ENCODE measurements around the gene NR2F2.

The NR2F2 gene

DNA sequence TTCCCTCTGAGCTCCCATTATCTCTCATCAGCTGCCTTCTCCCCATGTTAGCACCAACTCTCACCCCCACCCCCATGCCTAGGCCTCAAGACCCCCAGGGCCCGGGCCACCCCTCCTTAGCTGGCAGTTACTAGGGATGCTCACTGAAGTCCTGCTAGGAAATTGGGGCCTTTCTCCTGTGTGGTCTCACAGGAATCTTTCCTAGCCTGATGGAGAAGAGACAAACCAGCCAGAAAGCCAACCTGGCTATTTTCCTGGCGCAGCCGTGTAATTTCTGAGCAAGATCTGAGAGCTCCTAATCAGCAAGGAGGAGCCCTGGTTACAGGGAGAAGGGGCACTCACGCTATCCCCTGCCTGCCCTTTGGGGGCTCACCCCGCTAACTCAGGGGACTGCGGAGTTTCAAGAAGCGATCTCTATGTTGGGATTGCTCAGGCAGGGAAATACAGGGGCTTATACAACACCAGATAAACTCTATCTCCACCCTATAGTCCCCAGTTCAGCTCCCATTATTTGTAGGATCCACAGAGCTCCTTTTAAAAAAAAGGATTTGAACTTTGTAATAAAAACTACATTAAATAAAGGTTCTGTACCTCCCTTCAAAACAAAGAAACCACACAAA lies 25.2 kb downstream of the NR2F2 start:
- no peak for DNase-seq

DNA sequence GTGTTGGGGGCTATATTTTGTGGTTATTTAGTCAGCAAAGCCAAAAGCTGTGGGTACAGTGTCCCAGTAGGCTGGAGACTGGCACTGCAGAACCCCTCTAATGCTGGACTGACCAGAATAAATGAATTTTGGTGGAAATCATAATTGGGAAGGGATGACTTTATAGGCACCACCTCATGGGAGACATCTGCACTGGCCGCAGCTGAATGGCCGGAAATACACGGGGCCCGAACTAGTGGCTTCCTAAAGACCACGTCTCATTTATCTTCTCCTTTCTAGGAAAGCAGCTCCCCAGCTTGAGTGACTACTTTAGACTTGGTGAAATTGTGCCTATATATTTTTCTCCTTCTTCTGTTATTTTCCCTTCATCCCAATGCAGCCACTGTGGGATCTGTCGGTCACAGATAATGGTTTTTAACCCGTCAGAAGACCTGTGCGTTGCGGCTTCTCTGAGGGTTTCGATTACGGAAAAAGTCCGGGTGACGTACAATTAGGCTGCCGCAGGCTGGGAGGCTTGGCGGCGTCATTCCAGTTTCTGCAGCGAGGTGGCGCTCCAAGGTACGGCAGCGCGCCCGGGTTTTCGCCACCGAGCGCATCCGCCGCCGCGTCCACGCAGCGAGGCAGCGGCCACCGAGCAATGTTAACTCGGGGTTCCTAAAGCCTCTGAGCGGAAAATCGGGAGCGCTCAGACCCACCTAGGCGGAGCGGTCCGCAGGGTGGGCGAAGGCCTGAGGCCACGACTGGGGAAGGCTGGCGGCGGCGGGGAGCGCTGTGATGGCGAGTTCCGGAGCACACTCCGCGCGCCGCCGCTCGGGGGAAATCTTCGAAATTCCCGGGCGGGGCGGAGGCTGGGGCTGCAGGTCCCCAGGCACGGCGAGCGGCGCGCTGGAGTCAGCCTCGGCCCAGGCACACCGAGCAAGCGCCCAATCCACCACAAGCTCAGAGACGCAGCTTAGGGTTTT lies 26.3 kb downstream of the NR2F2 start:
- peak; percentile 43 for DNase-seq

DNA sequence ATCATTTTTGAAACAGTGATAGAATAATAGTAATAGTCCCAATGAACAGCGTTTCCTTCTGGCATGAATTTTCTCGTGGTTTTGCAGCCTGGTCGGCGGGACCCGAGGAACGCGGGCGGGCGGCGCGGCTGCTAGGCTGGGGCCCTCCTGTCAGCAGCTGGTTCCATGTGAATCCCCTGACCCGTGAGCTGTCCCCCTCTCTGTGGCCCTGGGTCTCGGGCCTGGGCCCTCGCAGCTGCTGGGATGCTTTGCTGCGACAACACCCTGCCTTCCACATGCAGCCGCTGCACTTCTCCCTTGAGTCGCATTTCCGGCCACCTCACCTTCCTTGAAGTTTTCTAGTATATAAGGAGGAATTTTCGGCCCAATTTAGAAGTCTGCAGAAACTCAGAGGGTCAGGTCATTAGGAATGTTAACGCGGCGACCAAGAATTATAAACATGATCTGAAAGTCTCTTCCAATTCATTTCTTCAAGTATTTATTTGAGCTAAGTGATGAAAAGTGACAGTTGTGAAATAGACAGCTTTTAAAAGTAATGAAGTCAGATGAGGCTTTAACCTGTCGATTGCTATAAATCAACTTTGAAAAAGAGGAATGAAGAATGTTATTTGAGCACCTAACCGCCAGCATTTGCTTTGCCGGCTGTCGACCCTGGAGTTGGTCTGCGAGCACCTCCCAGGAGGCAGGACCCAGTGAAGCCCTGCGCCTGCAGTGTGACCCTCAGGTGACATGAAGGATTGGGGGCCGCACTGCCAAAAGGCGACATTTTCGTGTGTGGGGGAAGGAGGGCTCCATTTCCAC lies 27.7 kb downstream of the NR2F2 start:
- DNase-seq, result no peak

DNA sequence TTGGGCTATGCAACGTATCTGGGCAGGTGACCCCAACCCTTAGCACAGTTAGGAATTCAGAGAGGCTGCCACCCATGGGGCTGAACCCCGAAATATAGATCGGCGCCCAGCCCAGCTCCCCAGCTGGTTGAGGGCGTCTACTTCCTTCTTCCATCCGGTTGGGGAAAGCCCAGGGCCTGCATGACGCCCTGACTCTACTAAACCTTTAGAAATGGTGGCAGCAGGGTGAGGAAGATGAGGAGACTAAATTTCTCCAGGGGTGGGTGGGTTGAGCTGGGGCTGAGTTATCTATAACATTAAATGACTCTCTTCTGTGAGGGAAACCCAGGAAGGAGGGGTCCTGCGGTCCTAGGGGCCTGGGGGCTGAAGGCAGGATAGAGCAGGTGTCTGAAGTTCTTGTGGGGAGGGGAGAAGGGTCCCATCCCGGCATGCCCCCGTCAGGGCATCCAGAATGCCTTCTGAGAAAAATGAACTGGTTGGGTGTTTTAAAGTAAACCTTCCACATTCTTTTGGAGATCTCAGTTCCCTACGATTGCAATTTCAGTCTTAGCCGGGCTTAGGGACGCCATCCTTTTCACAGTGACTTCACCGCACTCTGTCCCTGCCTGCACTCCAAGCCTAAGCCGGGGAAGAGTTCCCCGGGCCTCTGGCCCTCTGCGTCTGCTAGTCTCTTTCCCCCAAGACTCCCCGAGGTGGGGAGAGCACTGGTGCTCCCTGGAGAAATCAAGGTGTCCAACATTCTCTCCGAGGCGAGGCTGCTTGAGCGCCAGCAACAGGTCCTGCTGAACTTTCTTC lies 28.5 kb downstream of the NR2F2 start:
- DNase-seq, result no peak

DNA sequence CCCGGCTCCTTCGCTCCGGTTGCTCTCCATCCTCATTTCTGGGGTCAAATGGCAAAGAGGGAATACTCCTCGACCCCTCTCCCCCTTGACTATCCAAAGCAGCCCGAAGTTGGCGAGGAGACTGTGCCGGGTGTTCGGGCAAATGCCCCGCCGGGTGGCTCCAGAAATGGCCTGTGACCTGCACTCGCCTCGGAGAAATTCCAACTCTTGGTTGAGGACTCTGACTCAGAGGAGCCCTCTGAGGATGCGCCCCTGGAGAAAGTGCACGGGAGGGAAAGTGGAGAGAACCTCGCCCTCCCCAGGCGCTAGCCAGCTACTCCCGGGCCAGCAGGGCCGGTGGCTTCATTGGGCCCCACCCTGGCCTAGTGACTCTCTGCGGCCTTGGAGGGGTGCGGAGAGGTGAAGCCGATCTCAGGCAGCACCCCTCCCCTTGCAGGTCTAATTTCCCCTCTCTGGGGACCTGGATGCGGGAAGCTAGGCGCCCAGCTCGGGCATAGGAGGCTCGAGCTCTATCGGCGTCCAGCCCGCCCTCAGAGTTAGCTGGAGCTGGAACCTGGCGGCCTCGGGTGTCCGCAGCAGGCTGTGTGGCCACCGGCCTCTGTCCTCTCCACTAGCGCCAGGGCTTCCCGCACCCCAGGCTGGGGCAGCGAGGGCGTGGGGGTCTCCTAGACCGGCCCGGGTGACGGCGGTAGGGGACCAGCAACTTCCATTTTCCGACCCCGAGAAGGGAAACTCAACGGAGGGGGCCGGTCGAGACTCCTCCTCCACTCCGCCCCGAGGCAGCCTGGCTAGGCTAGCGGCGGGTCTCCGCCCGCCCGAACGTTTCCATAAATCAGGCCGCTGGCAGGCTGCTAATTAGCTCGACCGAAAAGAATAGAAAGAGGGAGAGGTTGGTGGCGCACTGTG lies 29.4 kb downstream of the NR2F2 start:
- no peak for DNase-seq

DNA sequence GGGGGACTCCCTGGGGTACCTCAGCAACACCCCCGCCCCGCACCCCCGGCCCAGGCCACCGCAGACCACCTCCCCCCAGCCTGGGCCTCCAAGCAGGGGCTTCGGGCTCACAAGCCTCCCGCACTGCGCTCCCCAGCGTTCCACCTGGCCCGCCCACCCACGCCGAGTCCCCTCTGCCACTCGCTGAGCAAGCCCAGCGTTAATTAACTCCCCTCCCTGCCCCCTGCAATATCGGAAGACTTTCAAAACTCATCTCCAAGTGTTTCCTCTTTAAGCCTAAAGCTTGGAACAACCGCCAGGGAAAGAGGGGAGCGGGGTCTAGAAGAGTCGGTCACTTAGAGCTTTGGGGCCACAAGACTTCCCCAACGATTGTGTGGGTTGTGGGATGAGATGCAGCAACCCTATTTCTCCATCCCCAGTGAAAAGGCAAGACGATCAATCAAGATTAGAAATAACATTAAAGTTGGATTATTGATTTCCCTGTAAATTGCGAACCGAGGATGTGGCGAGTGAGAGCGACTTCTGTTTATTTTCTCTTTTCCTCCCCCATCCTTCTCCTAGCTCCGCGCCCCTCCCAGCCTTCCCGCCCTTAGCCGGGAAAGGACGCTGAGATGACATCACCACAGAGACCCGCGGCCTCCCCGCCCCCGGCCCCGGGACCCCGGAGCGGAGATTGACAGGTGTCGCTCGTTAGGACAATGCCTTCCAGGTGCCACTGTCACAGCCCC lies 30.2 kb downstream of the NR2F2 start:
- DNase-seq, result no peak

DNA sequence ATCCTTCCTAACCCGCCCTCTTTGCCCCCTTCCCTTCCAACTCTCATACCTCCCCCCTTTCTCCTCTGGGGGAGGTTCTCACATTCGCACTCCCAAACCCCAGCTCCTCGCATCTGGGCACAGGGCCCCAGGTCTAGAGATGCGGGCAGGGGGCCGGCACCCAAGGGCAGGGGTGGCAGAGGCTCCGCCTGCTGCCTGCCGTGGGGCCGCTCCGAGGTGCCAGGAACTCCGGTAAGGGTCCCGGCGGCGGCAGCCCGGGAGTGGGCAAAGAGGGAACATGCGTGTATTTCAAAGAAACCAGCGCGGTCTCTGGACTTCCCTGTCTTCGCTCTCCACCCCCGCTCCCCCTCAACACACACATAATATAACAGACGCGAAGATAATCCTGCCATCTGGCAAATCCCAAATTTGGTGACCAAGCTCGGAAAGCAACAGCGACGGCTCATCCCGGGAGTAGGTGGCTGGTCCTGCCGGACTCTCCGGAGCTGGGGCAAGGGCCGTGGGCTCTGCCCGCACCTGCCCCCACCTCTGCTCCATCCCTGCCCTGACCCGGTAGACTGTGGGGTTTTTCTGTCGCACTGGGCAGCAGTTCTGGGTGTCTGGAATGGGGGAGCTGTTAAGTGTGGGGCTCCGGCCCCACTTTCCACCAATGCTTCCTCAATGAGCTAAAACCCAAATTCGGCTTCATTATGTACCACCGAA lies 31.0 kb downstream of the NR2F2 start:
- no peak for DNase-seq

DNA sequence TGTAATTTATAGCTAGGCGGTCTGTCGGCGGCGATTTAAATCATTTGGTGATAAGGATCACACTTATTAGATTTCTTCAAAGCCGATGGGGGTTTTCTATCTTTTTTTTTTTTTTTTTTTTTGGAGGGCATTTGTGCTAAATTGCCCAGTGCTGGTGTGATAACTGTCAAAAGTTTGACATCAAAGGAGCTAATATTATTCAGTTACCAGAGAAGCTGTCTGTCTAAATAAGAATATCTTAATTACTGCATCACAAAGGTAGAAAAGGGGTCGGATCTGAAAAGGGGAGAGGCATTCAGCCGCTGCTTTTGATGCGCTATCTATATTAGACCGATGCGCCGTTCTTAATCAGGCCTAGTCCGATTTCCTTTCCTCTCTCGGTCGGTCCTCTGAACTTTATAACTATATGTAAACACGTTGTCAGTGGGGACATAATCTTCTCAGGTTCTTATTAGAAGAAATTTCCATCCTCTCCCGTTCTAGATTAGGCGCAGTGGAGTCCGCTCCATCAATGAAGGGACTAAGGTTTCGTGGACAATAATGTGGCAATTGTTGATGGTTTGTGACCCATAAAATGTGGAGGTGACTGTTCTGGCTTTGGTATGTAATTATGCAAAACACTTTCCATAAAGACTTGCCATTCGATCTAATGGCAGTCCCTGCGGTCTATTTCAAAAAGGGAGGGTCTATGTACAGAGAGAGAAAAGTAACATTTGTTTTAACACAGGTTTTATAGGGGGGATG lies 31.7 kb downstream of the NR2F2 start:
- no peak for DNase-seq

DNA sequence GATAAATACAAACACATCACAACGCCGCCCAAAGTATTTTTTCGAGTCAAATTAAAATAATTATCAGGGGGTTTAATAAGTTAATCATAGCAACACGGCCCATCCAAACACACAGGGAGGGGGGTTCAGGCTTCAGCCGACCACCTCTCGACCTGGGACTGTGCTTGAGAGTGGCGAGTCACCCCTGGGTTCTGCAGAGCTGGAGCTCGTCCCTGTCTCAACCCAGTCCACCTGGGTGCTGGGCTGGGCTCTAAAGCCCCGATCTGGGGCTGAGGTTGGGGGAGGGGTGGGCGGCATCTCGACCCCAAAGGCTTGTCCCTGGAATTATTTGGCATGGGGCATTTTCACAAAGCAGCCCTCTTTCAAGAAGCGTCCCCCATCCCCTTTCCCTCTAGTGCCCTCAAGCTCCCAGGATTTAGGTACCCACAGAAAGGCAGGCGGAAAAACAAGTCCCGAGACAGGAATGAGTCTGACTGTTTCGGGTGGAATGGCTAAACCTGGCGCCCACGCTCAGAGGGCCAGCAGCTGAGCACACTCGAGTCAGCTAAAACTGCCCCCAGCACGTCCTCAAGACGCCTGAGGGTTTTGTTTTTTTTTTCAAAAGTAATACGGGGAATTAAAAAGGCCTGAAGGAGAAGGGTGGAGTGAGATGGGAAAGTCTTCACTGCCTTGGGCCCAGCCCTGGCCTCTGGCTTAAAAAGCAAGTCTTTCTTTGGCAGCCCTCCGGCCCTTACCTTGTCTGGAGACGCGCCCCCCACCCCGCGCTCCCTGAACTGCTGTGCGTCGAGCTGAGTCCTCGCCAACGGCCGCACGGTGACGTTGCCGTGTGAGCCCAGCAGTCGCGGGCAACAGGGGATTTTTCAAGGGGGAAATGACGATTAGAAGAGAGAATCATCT lies 32.5 kb downstream of the NR2F2 start:
- DNase-seq, result no peak

DNA sequence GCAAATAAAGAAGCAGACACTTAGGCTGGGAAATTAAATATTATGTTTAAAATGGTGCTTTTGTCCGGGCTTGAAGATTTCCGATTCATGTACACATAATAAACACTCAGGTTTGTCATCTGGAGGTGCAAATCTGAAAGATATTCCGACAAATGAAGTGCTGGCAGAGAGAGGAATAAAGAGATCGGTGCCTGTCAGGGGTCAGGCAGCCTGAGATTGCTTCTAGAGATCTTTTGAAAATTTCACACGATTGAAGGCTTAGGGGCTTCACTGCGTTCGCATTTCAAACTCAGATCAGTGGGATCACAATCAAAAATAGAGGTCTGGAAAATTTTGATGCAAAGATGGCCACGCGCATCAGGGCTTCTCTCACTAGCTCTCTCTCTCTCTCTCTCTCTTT lies 33.2 kb downstream of the NR2F2 start:
- DNase-seq, result no peak

DNA sequence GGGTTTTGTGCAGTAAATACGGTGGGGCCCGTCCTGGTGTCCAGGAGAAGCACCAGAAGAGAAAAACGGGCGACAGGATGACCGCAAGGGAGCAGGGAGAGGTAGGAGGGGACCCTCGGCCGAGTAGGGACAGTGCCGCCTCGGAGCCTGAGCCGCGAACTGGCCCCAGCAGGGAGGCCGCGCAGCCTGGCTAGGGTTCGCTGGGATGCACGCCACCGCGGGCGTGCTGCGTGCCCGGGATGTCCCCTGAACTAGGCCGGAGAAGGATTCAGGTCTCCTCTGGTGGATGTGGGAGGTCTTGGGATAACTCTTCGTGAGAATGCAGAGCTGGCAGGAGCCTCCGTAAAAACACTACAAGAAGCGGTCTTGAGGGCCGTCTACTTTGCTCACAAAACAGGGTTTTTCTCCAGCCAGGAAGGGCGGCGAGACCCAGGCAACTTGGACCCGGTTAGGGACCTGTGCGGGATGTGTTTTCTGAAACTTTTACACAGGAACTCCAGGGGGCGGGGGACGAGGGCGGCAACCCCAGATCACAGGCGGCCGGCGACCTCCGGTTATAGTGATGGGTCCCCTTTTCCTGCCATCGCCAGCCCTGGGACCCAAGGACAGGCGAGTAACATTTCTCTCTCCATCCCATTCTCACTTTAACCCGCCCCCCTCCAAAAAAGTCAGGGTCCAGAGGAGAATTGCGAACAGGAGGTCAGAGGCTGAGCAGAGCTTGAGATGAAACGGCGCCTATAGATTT lies 35.5 kb downstream of the NR2F2 start:
- no peak for DNase-seq

DNA sequence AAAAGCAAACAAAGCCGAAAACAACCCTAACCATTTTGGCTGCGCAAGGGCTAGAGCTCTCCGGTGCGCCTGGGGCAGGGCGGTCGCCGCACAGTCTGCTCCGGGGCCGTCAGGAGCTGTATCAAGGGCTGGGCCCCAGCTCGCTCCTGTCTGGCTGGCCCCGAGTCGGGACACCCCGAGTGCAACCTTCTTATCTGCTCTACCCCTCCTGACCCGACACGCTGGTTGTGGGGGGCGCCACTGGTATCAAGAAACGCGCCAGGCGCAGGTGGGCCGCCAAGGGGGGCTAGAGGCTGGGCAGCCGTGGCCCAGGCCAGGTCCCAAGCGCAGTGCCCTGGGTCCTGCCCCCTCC lies 36.0 kb downstream of the NR2F2 start:
- no peak for DNase-seq

DNA sequence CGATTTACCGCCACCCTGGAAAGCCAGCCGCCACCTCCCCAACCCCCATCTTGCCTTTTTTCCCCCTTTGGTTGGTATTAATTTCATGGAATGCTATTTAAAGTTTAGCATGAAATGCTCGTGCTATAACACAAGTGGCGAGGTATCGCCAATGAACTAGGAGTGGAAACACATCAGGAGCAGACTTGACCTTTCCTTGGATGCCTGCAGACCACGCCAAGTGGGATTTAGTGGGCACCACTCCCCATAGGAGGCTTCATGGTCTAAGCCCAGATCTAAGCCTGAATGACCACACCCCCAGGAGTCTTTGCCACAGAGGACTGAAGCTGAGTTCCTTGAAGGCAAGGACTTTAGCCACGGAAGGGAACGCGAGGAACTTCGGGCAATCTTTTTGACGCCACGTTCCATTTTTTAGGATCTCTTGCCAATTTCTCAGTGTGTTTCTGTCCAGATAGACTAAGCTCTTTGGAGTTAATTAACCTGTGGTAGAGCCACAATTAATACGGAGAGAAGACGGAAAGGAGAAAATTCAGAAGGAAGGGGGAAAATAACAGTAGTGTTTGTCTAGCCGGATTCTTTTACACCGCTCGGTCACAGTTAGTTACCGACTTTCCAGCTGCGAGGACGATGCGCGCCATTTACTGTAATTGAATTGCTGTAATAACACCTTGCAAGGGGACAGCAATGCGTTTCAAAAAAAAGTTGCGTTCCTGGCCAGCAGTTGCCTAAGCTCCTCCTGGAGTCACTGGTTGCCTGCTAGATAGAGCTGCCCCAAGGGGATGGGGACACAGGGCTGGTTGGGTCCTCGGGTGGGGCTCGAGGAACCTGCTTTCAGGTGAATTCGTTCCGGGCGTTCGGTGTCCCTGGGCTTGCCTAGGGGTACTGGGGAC lies 37.1 kb downstream of the NR2F2 start:
- DNase-seq, result no peak

DNA sequence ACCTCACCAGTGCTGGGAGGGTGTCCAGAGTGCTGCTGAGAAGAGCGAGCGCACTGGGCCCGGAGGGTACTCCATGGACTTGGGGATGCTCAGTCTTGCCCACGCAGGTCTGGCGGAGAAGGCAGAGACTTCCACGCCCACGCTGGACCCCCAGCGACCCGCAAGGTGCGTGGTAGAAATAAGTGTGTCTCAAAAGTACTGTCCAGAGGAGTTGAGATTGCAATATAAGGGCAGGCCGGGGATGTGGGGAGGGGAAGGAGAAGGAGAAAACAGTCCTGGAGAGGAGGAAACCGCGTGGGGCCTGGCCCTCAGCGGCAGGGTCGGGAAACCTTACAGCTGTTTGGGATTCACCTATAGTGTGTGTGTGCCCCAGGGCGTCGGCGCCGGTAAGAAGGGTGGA lies 38.9 kb downstream of the NR2F2 start:
- no peak for DNase-seq

DNA sequence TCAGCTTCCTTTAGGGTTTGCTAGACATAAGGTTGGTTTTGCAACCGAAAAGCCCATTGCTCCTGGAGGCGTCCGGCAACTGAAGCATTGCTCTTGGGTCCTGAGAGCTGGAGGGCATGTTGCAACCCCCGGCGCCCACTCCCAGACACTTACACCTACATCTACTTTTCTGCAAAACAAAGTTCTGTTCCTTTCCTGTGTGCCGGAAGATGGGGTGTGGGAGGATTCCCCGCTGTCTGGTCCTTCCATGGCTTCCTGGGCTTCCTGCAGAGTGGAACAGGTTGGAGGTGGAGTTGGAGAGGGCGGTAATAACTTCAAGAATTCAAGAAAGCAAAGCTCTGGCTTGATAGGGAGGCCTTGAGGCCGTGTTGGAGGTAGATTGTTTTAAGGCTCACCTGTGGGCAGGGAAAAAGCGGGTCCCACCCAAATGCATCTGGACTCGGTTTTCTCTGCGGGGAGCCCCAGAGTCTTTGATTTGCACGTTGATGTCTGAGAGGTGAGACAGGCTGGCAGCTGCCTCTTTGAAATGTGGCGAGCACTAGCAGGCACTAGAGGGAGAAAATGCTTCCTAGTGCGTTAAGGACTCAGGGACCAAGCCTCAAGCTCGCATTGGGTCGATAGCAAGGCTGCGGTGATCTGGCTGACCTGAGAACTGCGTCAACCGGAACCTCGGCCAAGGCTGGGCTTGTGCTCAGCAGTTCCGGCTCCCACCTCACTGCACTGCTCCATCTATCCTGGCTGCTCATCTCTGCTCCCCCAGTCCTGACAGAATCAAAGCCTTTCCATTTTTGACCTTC lies 39.5 kb downstream of the NR2F2 start:
- DNase-seq, result no peak

DNA sequence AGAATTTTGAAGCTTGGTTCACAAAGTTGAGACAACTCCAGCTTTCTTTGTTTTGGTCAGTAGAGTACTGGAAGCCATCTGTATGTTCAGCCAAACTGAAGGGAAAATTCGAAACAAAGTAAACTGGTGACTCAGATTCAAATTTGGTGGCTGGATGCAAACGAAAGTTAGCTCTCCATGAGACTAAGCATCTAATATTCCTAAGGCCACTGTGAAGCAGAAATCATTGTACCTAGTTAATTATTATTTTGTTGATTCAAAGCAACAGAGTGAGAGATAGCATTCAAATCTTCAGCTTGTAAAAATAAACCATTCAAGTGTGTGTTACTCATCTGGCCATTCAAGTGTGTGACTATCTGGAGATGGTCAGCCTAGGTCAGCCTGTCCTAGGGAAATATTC lies 42.1 kb downstream of the NR2F2 start:
- DNase-seq, result no peak

All from CD4-positive, alpha-beta T cell treated with Interleukin-15 for 1 hour (primary cell).